HepG2 (cell line): Measurements from ENCODE around the gene RWDD4. TPM values are rescaled to one million over a fixed set of nuclear protein-coding genes. Genes with fewer than 3 reads are reported as not detected.
A peak's percentile ranks its signal among the peaks of the same experiment; 100 is the strongest.

Experiments used
- ATAC-seq: fragments of 200-7000 bp; cut with Tn5 transposase; 3 replicates; pipeline ENCODE4 v1.9.1; 2020; ENCODE audit warnings: mild to moderate bottlenecking, moderate library complexity
- BruUV-seq: library from RNA; stranded (reverse); fragments of 400-500 nt; replicated peaks from 2 replicates; lab custom pipeline; 2021; lab: Mats Ljungman, UMichigan
- CTCF ChIA-PET: fragments of 300-600 bp; formaldehyde crosslinking; extraction: SDS; loops from one replicate; lab custom pipeline; 2021; ENCODE audit warnings: low total read pairs, inconsistent platforms, low intra/inter-chr PET ratio; lab: Yijun Ruan, JAX
- POLR2A ChIA-PET: fragments of 350-600 bp; sonication (Branson Sonifier 250); formaldehyde crosslinking; loops from one replicate; lab custom pipeline; 2020; ENCODE audit warnings: antibody characterized with exemption, inconsistent platforms; lab: Yijun Ruan, JAX
- DNase-seq: peaks from one replicate; pipeline ENCODE4 v3.0.0-alpha.2; 2015; ENCODE audit warnings: low spot score
- FAIRE-seq: peaks from 3 replicates; lab custom pipeline; 2011; peaks lifted over from hg19 to GRCh38; lab: Jason Lieb, UNC
- H2AFZ ChIP-seq: one replicate; pipeline ENCODE4 v1.6.1; 2011; ENCODE audit warnings: low read length, inconsistent platforms
- H3K27ac ChIP-seq: fragments of 300-600 bp; 3 replicates; pipeline ENCODE4 v1.8.0; 2011; ENCODE audit warnings: mixed run types, mild to moderate bottlenecking, mixed read lengths, low read length, inconsistent platforms; ENCODE audit not compliant: insufficient read depth; ENCODE audit errors: extremely low read length
- H3K27me3 ChIP-seq, 2 experiments: fragments of 200-600 bp in 1 of 2; 2 replicates in 1 of 2; 3 replicates in 1 of 2; pipeline versions ENCODE4 v1.6.0 to v1.8.0; 2011; ENCODE audit warnings: low read length in 2 of 2, mild to moderate bottlenecking in 2 of 2, moderate library complexity in 2 of 2, inconsistent platforms in 1 of 2; ENCODE audit not compliant: insufficient read depth in 2 of 2, control insufficient read depth in 1 of 2
- H3K36me3 ChIP-seq, 2 experiments: fragments of 200-600 bp in 1 of 2; replicated peaks in 1 of 2; 2 replicates in 1 of 2; 3 replicates in 1 of 2; pipeline versions ENCODE4 v1.5.1 to v1.8.0; 2011; ENCODE audit warnings: low read length in 2 of 2, inconsistent platforms in 1 of 2; ENCODE audit not compliant: insufficient read depth in 2 of 2, control insufficient read depth in 1 of 2
- H3K4me1 ChIP-seq: 2 replicates; pipeline ENCODE4 v1.5.1; 2012; ENCODE audit warnings: low read length, inconsistent platforms; ENCODE audit not compliant: insufficient read depth
- H3K4me2 ChIP-seq: 2 replicates; pipeline ENCODE4 v1.6.0; 2011; ENCODE audit warnings: low read depth, low read length, inconsistent platforms
- H3K4me3 ChIP-seq, 3 experiments: fragments of 200-600 bp in 1 of 3; sonication (generic), shearing (Covaris generic) in 1 of 3; replicated peaks in 1 of 3; 2 replicates each; pipeline ENCODE4 v1.5.1; 2011 to 2016; ENCODE audit warnings: low read length in 3 of 3, inconsistent platforms in 2 of 3, low read depth in 2 of 3, mild to moderate bottlenecking in 2 of 3, control low read depth in 1 of 3, mixed read lengths in 1 of 3; ENCODE audit not compliant: insufficient read depth in 1 of 3
- H3K79me2 ChIP-seq: one replicate; pipeline ENCODE4 v1.6.1; 2011; ENCODE audit warnings: low read length, inconsistent platforms; ENCODE audit not compliant: insufficient read depth
- H3K9ac ChIP-seq: 2 replicates; pipeline ENCODE4 v1.6.0; 2011; ENCODE audit warnings: mild to moderate bottlenecking, low read depth, low read length, inconsistent platforms; ENCODE audit not compliant: insufficient read depth
- H3K9me3 ChIP-seq: 2 replicates; pipeline ENCODE4 v1.5.1; 2012; ENCODE audit warnings: mild to moderate bottlenecking, low read length
- H4K20me1 ChIP-seq: 2 replicates; pipeline ENCODE4 v1.6.0; 2011; ENCODE audit warnings: inconsistent platforms, mild to moderate bottlenecking, low read length, moderate library complexity; ENCODE audit not compliant: insufficient read depth
- CEBPB ChIP-seq: IDR thresholded peaks from 2 replicates; pipeline ENCODE4 v1.6.1; 2011; ENCODE audit warnings: low read depth, low read length, improper control_type of control experiment, borderline replicate concordance
- CTCF ChIP-seq: sonication (generic); formaldehyde crosslinking; IDR thresholded peaks from 2 replicates; pipeline ENCODE4 v1.5.0; 2020; ENCODE audit warnings: mild to moderate bottlenecking, missing genetic modification reagents, moderate library complexity
- DMTF1 ChIP-seq: sonication (generic); formaldehyde crosslinking; IDR thresholded peaks from 2 replicates; pipeline ENCODE4 v1.4.0; 2020; ENCODE audit warnings: mild to moderate bottlenecking, missing genetic modification reagents
- FOXA1 ChIP-seq, 2 experiments: fragments of 450-650 bp in 1 of 2; sonication (generic) in 1 of 2; formaldehyde crosslinking in 1 of 2; IDR thresholded peaks; 2 replicates each; pipeline versions ENCODE4 v1.4.0 to v1.6.1; 2016 to 2020; ENCODE audit warnings: missing genetic modification reagents in 1 of 2
- FOXA3 ChIP-seq: IDR thresholded peaks from 2 replicates; pipeline ENCODE4 v1.6.1; 2016; ENCODE audit warnings: missing genetic modification reagents, missing compliant biosample characterization
- HNF4A ChIP-seq: sonication (generic); formaldehyde crosslinking; IDR thresholded peaks from 2 replicates; pipeline ENCODE4 v1.4.0; 2020; ENCODE audit warnings: missing genetic modification reagents
- RBFOX2 ChIP-seq: fragments of 200-400 bp; formaldehyde crosslinking; IDR thresholded peaks from 2 replicates; pipeline ENCODE4 v1.6.1; 2017; ENCODE audit warnings: low read depth, mild to moderate bottlenecking, low read length
- STAG1 ChIP-seq: sonication (generic); formaldehyde crosslinking; IDR thresholded peaks from 2 replicates; pipeline ENCODE4 v1.4.0; 2020; ENCODE audit warnings: missing genetic modification reagents
- ZNF251 ChIP-seq: sonication (generic); formaldehyde crosslinking; IDR thresholded peaks from 2 replicates; pipeline ENCODE4 v1.9.0; 2021; ENCODE audit warnings: mild to moderate bottlenecking, missing genetic modification reagents
- ZNF510 ChIP-seq: sonication (generic); formaldehyde crosslinking; IDR thresholded peaks from 2 replicates; pipeline ENCODE4 v1.4.0; 2020; ENCODE audit warnings: low read depth, mild to moderate bottlenecking, missing genetic modification reagents
- WGBS: methylation state at CpG from one replicate; pipeline ENCODE4 v1.1.6; 2017; ENCODE audit warnings: low lambda C conversion rate; 5-methylcytosine and 5-hydroxymethylcytosine counted together
- in situ Hi-C: cut with HindIII; loops from 2 replicates; pipeline ENCODE4 v1.10.0; 2017; ENCODE audit warnings: low pct_unique_long_range_greater_than_20kb; ENCODE audit not compliant: extremely low pct_ligation_motif_present
- intact Hi-C: fragments of 100-400 bp; cut with micrococcal nuclease; formaldehyde crosslinking; loops from one replicate; pipeline ENCODE4 v1.10.0; 2022; ENCODE audit not compliant: unreplicated experiment
- polyA plus RNA-seq, 8 experiments: library from polyadenylated mRNA; depleted of rRNA in 3 of 8; stranded (reverse) in 7 of 8; unstranded in 1 of 8; fragments of >200 nt; fragmentation: Illumina TruSeq in 4 of 8; extraction: Trizol in 4 of 8; gene quantifications; 2 replicates each; pipeline versions ENCODE4 v1.2.1 to v1.2.3, GENCODE V29; 2011 to 2016; ENCODE audit warnings: low read depth in 4 of 8, missing spikeins in 1 of 8, mixed read lengths in 1 of 8; ENCODE audit not compliant: insufficient read depth in 1 of 8
- total RNA-seq, 5 experiments: library from RNA; depleted of rRNA; stranded (reverse); fragments of >200 nt; fragmentation: Illumina TruSeq; extraction: Trizol; gene quantifications; 2 replicates each; pipeline ENCODE4 v1.2.3, GENCODE V29; 2016; ENCODE audit warnings: low read depth in 1 of 5

Gene RWDD4
- total and polyA plus RNA-seq, 2 of the 13 experiments (the other 11 are each of a cell fraction or from before 2014, with no cell fraction given): 10.2 to 25.4 TPM

- Histone ChIP-seq H3K4me3 (no peak overlapping the region), H3K36me3 (no peaks in the 10 kb centered on the region), H4K20me1 (no peaks in the 10 kb centered on the region), H3K9me3 (no peaks in the 10 kb centered on the region), H3K4me1 (peaks cover 8% of the 10 kb centered on the region; the same call in 1 of the 2 replicates), H3K4me2 (no peak overlapping the region), H3K27ac (no peak overlapping the region), H3K79me2 (no peaks in the 10 kb centered on the region), H3K27me3 (no peaks in the 10 kb centered on the region), H3K9ac (no peak overlapping the region), H2AFZ (no peak overlapping the region)
- WGBS: 70% methylated on average over 8 of the region's 8 CpGs
- ATAC-seq: peak; percentile 46; the same call in 2 of the 3 replicates
- intact Hi-C loops (no loop called here), in situ Hi-C loops (no loop called here)
- POLR2A ChIA-PET: no interaction called here
- FAIRE-seq: no peak
- BruUV-seq: no TSS peak
- DNase-seq: no peak
- CTCF ChIA-PET: no interaction called here
- TF ChIP-seq CTCF (CRISPR knock-in tag) (peak; percentile 32), FOXA3 (CRISPR knock-in tag) (peak; percentile 73), CEBPB (no peak), STAG1 (peak; percentile 27; the same call in 1 of the 2 replicates), ZNF510 (CRISPR knock-in tag) (no peak), FOXA1 (IDR thresholded peaks at IDR 0.05) (no peak), FOXA1 (CRISPR knock-in tag; IDR thresholded peaks at IDR 0.05) (peak; percentile 74)
Measured at GRCh38 chr4:183636503-183636902, 22.5 kb downstream of the RWDD4 start.

- Histone ChIP-seq H3K27ac (no peak overlapping the region), H3K4me3 (no peak overlapping the region), H3K36me3 (no peaks in the 10 kb centered on the region), H3K4me2 (no peak overlapping the region), H2AFZ (no peak overlapping the region), H3K27me3 (no peaks in the 10 kb centered on the region), H3K9ac (no peak overlapping the region), H4K20me1 (no peaks in the 10 kb centered on the region), H3K9me3 (no peaks in the 10 kb centered on the region), H3K4me1 (peaks cover 8% of the 10 kb centered on the region; the same call in 1 of the 2 replicates), H3K79me2 (no peaks in the 10 kb centered on the region)
- FAIRE-seq (no peak), ATAC-seq (no peak), DNase-seq (no peak)
- 84% methylated on average over 5 of the region's 5 CpGs for WGBS
- BruUV-seq: no TSS peak
- TF ChIP-seq ZNF251 (CRISPR knock-in tag): no peak
- TF ChIP-seq RBFOX2: no peak
- TF ChIP-seq HNF4A (CRISPR knock-in tag): no peak
- TF ChIP-seq DMTF1 (CRISPR knock-in tag): no peak
- intact Hi-C loops: no loop called here
- ChIA-PET CTCF (no interaction called here), POLR2A (no interaction called here)
- in situ Hi-C loops: no loop called here
Measured at GRCh38 chr4:183635741-183636140, 23.2 kb downstream of the RWDD4 start.
